Measurements from ENCODE around the gene RANBP3L. TPM values are rescaled to one million over a fixed set of nuclear protein-coding genes. Genes with fewer than 3 reads are reported as not detected.

The RANBP3L gene
- total and polyA plus RNA-seq, 2 of the 4 experiments (the other 2 are of a cell fraction) = not detected

DNA sequence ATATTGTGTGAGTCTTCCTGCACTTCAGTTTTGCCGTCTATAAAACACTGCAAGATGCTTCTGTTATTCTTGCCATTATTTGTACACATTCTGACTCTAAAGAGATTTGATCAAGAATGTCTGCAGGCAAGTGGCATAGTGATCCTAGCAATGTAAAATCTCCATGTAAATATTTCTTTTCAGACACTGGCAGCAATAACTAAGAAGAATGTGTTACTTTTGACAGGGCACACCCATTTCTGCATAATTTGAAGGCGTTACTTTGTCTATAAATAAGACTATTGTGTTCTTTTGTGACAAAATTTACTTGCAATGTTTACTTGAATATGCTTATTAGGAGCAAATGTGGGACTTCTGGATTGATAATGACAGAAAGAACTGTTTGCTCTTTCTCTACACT is 20.1 kb downstream of the RANBP3L start:
- no peaks in the 10 kb centered on the region for H4K20me1 ChIP-seq (ENCODE audit: insufficient read depth, low read length)
- H4K5ac ChIP-seq (ENCODE audit: low read depth, low read length) = no peak overlapping the region
- no peak overlapping the region for H3K56ac ChIP-seq (ENCODE audit: extremely low read depth, insufficient read depth, low read length)
- ATAC-seq (ENCODE audit: low read depth) = no peak
- H2AFZ ChIP-seq (replicated peaks; ENCODE audit: low read length, poor library complexity) = no peak overlapping the region
- H3K14ac ChIP-seq (replicated peaks; ENCODE audit: low read depth, low read length) = no peak overlapping the region
- H3K4me1 ChIP-seq (ENCODE audit: control insufficient read depth, insufficient read depth, low read length) = no peaks in the 10 kb centered on the region
- H3K36me3 ChIP-seq (ENCODE audit: control insufficient read depth, insufficient read depth, low read length) = no peaks in the 10 kb centered on the region
- H3K9me1 ChIP-seq (ENCODE audit: insufficient read depth, low read length) = no peaks in the 10 kb centered on the region
- ChIA-PET POLR2A (ENCODE audit: unreplicated experiment) (no interaction called here), CTCF (interaction anchor here (1.0 kb wide), 1 partner anchor 15 kb away, joined by 4 read pairs; no protein-coding TSS in a partner anchor)
- H4K91ac ChIP-seq (ENCODE audit: insufficient read depth, low read depth, low read length) = no peak overlapping the region
- H3K79me1 ChIP-seq (ENCODE audit: low read depth in 1 of 2, low read length in 2 of 2) = no peaks in the 10 kb centered on the region
- H3K4me2 ChIP-seq (ENCODE audit: low read depth, low read length) = no peak overlapping the region
- no peak overlapping the region for H2AK5ac ChIP-seq (ENCODE audit: low read depth, low read length)
- H2BK5ac ChIP-seq (ENCODE audit: low read depth, low read length, poor library complexity, severe bottlenecking) = no peak overlapping the region
- TF ChIP-seq NFE2L2 (IDR thresholded peaks at IDR 0.05; ENCODE audit: low read depth, low read length) (no peak), CHD1 (IDR thresholded peaks at IDR 0.05; ENCODE audit: low read depth, low read length) (no peak), MXI1 (IDR thresholded peaks at IDR 0.05; ENCODE audit: borderline replicate concordance, low read depth, low read length) (no peak), ELK1 (IDR thresholded peaks at IDR 0.05; ENCODE audit: borderline replicate concordance, low read depth, low read length) (no peak), USF2 (IDR thresholded peaks at IDR 0.05; ENCODE audit: low read depth, low read length) (no peak), POLR2A (IDR thresholded peaks at IDR 0.05; ENCODE audit: low read depth, low read length) (no peak), SMC3 (IDR thresholded peaks at IDR 0.05; ENCODE audit: low read depth, low read length) (no peak), MAFK (IDR thresholded peaks at IDR 0.05; ENCODE audit: low read depth, low read length) (no peak), RCOR1 (IDR thresholded peaks at IDR 0.05; ENCODE audit: insufficient replicate concordance, low read length) (no peak), CEBPB (IDR thresholded peaks at IDR 0.05; ENCODE audit: low read depth, low read length) (no peak), RFX5 (IDR thresholded peaks at IDR 0.05; ENCODE audit: low read depth, low read length) (no peak), MAZ (IDR thresholded peaks at IDR 0.05; ENCODE audit: borderline replicate concordance, low read depth, low read length) (no peak)
- TF ChIP-seq, protein P1, sequence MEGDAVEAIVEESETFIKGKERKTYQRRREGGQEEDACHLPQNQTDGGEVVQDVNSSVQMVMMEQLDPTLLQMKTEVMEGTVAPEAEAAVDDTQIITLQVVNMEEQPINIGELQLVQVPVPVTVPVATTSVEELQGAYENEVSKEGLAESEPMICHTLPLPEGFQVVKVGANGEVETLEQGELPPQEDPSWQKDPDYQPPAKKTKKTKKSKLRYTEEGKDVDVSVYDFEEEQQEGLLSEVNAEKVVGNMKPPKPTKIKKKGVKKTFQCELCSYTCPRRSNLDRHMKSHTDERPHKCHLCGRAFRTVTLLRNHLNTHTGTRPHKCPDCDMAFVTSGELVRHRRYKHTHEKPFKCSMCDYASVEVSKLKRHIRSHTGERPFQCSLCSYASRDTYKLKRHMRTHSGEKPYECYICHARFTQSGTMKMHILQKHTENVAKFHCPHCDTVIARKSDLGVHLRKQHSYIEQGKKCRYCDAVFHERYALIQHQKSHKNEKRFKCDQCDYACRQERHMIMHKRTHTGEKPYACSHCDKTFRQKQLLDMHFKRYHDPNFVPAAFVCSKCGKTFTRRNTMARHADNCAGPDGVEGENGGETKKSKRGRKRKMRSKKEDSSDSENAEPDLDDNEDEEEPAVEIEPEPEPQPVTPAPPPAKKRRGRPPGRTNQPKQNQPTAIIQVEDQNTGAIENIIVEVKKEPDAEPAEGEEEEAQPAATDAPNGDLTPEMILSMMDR (conservative IDR thresholded peaks at IDR 0.05; ENCODE audit: low read depth, low read length) = no peak
- intact Hi-C loops (cut with micrococcal nuclease) (no loop called here), in situ Hi-C loops (cut with MboI; ENCODE audit: low sequenced_read_pairs) (no loop called here), dilution Hi-C loops (cut with HindIII; ENCODE audit: low sequenced_read_pairs, unreplicated experiment) (no loop called here)
- no peak overlapping the region for H3K9ac ChIP-seq (ENCODE audit: low read depth, low read length)
- H3K9me3 ChIP-seq (ENCODE audit: control insufficient read depth, insufficient read depth, low read length) = no peaks in the 10 kb centered on the region
- no peak overlapping the region for H3K4me3 ChIP-seq (ENCODE audit: insufficient read depth, low read depth, low read length)
- no peak overlapping the region for H2AK9ac ChIP-seq (replicated peaks; ENCODE audit: low read depth, low read length, poor library complexity)
- H2BK120ac ChIP-seq (ENCODE audit: low read depth, low read length) = no peak overlapping the region
- H3K4ac ChIP-seq (ENCODE audit: low read depth, low read length) = no peak overlapping the region
- no peak overlapping the region for H3K18ac ChIP-seq (ENCODE audit: low read depth, low read length)
- H2BK20ac ChIP-seq (ENCODE audit: low read depth, low read length) = no peak overlapping the region
- no CpG with 5 or more reads among the region's 2 CpGs for WGBS, 2 experiments (ENCODE audit: extremely low coverage in 2 of 2, insufficient read length in 1 of 2)
- H2BK15ac ChIP-seq (ENCODE audit: low read depth, low read length) = no peak overlapping the region
- H4K8ac ChIP-seq (ENCODE audit: low read depth in 2 of 2, low read length in 2 of 2) = no peak overlapping the region
- no TSS peak for BruUV-seq (replicated peaks)
- no peak overlapping the region for H3K23ac ChIP-seq (ENCODE audit: low read depth, low read length)
- H3K27ac ChIP-seq (ENCODE audit: insufficient read depth, low read length) = no peak overlapping the region
- no peak for DNase-seq
- no peaks in the 10 kb centered on the region; the same call in 1 of the 2 replicates for H3K27me3 ChIP-seq (ENCODE audit: control insufficient read depth, insufficient read depth, low read length)

Measured in IMR-90 (cell line).